GM12875 (cell line): ENCODE measurements around the gene ARFIP1.

Experiments used
- H3K4me3 ChIP-seq: one replicate; pipeline ENCODE4 v1.5.1; 2011; ENCODE audit warnings: low read depth, low read length, control low read depth
- CTCF ChIP-seq: IDR thresholded peaks from 2 replicates; pipeline ENCODE4 v1.5.1; 2011; ENCODE audit warnings: low read depth, mild to moderate bottlenecking, control low read depth, inconsistent platforms, low read length, moderate library complexity, borderline replicate concordance; ENCODE audit not compliant: insufficient read depth

The ARFIP1 gene

GRCh38 chr4:152806501-152807125 lies 26.9 kb downstream of the ARFIP1 start:
- TF ChIP-seq CTCF = no peak
- H3K4me3 ChIP-seq = no peak overlapping the region

GRCh38 chr4:152807294-152807829 lies 27.6 kb downstream of the ARFIP1 start:
- no peak overlapping the region for H3K4me3 ChIP-seq
- no peak for TF ChIP-seq CTCF

GRCh38 chr4:152808670-152809069 lies 28.9 kb downstream of the ARFIP1 start:
- no peak overlapping the region for H3K4me3 ChIP-seq
- no peak for TF ChIP-seq CTCF

- no peak for TF ChIP-seq CTCF
- H3K4me3 ChIP-seq = no peak overlapping the region
These were observed 31.0 kb downstream of the ARFIP1 start for GRCh38 chr4:152810715-152811287.

- H3K4me3 ChIP-seq = no peak overlapping the region
- TF ChIP-seq CTCF = no peak
These were observed 35.3 kb downstream of the ARFIP1 start for GRCh38 chr4:152815078-152815477.

- TF ChIP-seq CTCF = no peak
- no peak overlapping the region for H3K4me3 ChIP-seq
These were observed 37.6 kb downstream of the ARFIP1 start for GRCh38 chr4:152817331-152817730.
